Measurements from ENCODE around the gene PHKB.
"Not testable (repeated sequence)": the region's sequence is repeated elsewhere in the genome, so short reads cannot be mapped to it uniquely, and the experiment has no call there.

Gene PHKB

DNA sequence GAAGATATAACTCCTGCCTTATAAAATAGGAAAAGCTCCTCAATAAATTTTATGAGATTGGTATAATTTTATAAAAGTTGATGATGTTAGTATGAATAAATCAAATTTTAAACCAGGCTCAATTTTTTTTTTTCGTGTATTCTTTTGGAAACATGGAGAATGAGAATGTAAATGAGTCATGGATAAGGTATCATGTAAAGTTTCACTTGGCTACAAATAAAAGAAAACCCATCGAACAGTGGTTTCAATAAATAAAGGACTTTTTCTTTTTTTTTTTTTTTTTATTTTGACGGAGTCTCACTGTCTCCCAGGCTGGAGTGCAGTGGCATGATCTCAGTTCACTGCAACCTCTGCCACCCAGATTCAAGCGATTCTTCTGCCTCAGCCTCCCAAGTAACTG, 67.3 kb downstream of the PHKB start:
- Histone ChIP-seq H3K4me3 (replicated peaks; ENCODE audit: insufficient read depth, low read length) (no peak overlapping the region), H3K27me3 (ENCODE audit: insufficient read depth, poor library complexity, severe bottlenecking) (no peaks in the 10 kb centered on the region), H3K27ac (replicated peaks) (no peak overlapping the region)
- no peak for DNase-seq (ENCODE audit: low read depth in 1 of 2, low spot score in 1 of 2)
- TF ChIP-seq, protein P1, sequence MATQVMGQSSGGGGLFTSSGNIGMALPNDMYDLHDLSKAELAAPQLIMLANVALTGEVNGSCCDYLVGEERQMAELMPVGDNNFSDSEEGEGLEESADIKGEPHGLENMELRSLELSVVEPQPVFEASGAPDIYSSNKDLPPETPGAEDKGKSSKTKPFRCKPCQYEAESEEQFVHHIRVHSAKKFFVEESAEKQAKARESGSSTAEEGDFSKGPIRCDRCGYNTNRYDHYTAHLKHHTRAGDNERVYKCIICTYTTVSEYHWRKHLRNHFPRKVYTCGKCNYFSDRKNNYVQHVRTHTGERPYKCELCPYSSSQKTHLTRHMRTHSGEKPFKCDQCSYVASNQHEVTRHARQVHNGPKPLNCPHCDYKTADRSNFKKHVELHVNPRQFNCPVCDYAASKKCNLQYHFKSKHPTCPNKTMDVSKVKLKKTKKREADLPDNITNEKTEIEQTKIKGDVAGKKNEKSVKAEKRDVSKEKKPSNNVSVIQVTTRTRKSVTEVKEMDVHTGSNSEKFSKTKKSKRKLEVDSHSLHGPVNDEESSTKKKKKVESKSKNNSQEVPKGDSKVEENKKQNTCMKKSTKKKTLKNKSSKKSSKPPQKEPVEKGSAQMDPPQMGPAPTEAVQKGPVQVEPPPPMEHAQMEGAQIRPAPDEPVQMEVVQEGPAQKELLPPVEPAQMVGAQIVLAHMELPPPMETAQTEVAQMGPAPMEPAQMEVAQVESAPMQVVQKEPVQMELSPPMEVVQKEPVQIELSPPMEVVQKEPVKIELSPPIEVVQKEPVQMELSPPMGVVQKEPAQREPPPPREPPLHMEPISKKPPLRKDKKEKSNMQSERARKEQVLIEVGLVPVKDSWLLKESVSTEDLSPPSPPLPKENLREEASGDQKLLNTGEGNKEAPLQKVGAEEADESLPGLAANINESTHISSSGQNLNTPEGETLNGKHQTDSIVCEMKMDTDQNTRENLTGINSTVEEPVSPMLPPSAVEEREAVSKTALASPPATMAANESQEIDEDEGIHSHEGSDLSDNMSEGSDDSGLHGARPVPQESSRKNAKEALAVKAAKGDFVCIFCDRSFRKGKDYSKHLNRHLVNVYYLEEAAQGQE (IDR thresholded peaks at IDR 0.05; ENCODE audit: insufficient replicate concordance, low read depth), result no peak
- TF ChIP-seq POLR2AphosphoS5 (IDR thresholded peaks at IDR 0.05; ENCODE audit: low read depth) (no peak), GABPA (IDR thresholded peaks at IDR 0.05; ENCODE audit: low read depth) (no peak), SPI1 (IDR thresholded peaks at IDR 0.05; ENCODE audit: borderline replicate concordance, low read depth) (no peak)
- TF ChIP-seq, protein P2, sequence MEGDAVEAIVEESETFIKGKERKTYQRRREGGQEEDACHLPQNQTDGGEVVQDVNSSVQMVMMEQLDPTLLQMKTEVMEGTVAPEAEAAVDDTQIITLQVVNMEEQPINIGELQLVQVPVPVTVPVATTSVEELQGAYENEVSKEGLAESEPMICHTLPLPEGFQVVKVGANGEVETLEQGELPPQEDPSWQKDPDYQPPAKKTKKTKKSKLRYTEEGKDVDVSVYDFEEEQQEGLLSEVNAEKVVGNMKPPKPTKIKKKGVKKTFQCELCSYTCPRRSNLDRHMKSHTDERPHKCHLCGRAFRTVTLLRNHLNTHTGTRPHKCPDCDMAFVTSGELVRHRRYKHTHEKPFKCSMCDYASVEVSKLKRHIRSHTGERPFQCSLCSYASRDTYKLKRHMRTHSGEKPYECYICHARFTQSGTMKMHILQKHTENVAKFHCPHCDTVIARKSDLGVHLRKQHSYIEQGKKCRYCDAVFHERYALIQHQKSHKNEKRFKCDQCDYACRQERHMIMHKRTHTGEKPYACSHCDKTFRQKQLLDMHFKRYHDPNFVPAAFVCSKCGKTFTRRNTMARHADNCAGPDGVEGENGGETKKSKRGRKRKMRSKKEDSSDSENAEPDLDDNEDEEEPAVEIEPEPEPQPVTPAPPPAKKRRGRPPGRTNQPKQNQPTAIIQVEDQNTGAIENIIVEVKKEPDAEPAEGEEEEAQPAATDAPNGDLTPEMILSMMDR (IDR thresholded peaks at IDR 0.05; ENCODE audit: insufficient read depth, low read length), result no peak

DNA sequence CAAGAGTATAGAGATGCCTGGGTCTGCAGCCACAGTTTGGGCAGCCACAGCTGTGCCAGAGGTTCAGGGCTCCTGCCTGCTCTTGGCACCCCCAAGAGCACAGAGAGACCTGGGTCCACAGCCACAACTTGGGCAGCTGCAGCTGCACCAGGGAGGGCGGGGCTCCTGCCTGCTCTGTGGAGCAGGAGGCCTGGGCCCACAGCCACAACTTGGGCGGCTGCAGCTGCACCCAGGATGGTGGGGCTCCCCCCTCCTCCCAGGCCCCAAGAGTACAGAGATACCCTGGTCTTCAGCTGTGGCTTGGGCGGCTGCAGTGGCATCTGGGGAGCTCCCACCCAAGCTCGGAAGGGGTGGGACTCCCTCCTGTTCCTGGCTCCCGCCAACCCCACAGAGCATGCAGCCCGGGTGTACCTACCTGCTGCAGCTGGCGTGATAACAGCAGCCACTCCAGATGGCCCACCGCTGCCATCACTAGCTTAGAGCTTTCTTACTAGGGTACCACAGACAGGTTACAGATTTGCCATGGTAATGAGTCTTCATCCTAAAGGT, 72.7 kb downstream of the PHKB start:
- no peaks in the 10 kb centered on the region for H3K27me3 ChIP-seq (ENCODE audit: insufficient read depth, poor library complexity, severe bottlenecking)
- TF ChIP-seq, protein P2 (IDR thresholded peaks at IDR 0.05; ENCODE audit: insufficient read depth, low read length), result no peak
- TF ChIP-seq POLR2AphosphoS5 (IDR thresholded peaks at IDR 0.05; ENCODE audit: low read depth) (no peak), SPI1 (IDR thresholded peaks at IDR 0.05; ENCODE audit: borderline replicate concordance, low read depth) (no peak), GABPA (IDR thresholded peaks at IDR 0.05; ENCODE audit: low read depth) (no peak)
- TF ChIP-seq, protein P1 (IDR thresholded peaks at IDR 0.05; ENCODE audit: insufficient replicate concordance, low read depth), result no peak
- DNase-seq (ENCODE audit: low read depth in 1 of 2, low spot score in 1 of 2), result no peak
- no peak overlapping the region for H3K27ac ChIP-seq (replicated peaks)
- H3K4me3 ChIP-seq (replicated peaks; ENCODE audit: insufficient read depth, low read length), result no peak overlapping the region

DNA sequence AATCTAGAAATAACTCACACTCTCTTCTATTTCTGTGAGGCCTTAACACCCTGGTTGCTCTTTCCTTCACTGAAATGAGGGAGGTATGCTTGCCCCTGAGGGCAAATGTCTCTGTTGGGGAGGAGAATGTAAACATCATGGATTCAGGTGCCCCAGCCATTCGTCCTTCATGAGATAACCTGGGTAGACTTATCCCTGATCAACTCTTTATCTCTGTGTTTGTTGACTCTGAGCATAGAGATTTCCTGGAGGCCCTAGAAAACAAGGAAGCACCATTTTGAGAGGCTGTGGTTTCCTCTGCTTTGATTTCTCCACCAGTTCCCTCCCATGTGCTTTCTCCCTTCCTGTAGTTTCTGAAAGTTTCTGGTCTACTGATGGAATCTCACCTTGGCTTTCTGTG, 77.3 kb downstream of the PHKB start:
- TF ChIP-seq SPI1 (IDR thresholded peaks at IDR 0.05; ENCODE audit: borderline replicate concordance, low read depth), result no peak
- no peak for TF ChIP-seq POLR2AphosphoS5 (IDR thresholded peaks at IDR 0.05; ENCODE audit: low read depth)
- TF ChIP-seq, protein P2 (IDR thresholded peaks at IDR 0.05; ENCODE audit: insufficient read depth, low read length), result no peak
- TF ChIP-seq GABPA (IDR thresholded peaks at IDR 0.05; ENCODE audit: low read depth), result no peak
- TF ChIP-seq, protein P1 (IDR thresholded peaks at IDR 0.05; ENCODE audit: insufficient replicate concordance, low read depth), result no peak
- Histone ChIP-seq H3K27me3 (ENCODE audit: insufficient read depth, poor library complexity, severe bottlenecking) (no peaks in the 10 kb centered on the region), H3K27ac (replicated peaks) (no peak overlapping the region), H3K4me3 (replicated peaks; ENCODE audit: insufficient read depth, low read length) (no peak overlapping the region)
- DNase-seq (ENCODE audit: low read depth in 1 of 2, low spot score in 1 of 2), result no peak

DNA sequence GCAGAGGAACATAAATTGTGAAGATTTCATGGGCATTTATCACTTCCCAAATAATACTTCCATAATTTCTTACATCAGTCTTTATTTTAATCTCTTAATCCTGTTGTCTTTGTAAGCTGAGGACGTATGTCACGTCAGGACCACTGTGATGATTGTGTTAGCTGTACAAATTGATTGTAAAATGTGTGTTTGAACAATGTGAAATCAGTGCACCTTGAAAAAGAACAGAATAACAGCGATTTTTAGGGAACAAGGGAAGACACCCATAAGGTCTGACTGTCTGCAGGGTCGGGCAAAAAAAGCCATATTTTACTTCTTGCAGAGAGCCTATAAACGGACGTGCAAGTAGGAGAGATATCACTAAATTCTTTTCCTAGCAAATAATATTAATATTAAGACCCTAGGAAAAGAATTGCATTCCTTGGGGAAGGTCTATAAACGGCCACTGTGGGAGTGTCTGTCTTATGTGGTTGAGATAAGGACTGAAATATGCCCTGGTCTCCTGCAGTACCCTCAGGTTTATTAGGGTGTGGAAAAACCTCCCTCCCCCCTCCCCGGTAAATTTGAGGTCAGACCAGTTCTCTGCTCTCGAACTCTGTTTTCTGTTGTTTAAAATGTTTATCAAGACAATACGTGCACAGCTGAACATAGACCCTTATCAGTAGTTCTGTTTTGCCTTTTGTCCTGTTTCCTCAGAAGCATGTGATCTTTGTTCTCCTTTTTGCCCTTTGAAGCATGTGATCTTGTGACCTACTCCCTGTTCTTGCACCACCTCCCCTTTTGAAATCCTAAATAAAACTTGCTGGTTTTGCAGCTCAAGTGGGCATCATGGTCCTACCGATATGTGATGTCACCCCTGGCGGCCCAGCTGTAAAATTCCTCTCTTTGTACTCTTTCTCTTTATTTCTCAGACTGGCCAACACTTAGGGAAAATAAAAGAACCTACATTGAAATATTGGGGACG, 78.9 kb downstream of the PHKB start:
- H3K4me3 ChIP-seq (replicated peaks; ENCODE audit: insufficient read depth, low read length); H3K27me3 ChIP-seq (ENCODE audit: insufficient read depth, poor library complexity, severe bottlenecking): not testable (repeated sequence)
- H3K27ac ChIP-seq (replicated peaks), result peak overlapping the region; percentile 37; the same call in 1 of the 2 replicates
- DNase-seq (ENCODE audit: low read depth in 1 of 2, low spot score in 1 of 2), result peak in 1 of 2 experiments; percentile 49

DNA sequence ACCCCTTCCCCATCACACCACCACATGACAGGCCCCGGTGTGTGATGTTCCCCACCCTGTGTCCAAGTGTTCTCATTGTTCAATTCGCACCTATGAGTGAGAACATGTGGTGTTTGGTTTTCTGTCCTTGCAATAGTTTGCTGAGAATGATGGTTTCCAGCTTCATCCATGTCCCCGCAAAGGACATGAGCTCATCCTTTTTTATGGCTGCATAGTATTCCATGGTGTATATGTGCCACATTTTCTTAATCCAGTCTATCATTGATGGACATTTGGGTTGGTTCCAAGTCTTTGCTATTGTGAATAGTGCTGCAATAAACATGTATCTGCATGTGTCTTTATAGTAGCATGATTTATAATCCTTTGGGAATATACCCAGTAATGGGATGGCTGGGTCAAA, 80.0 kb downstream of the PHKB start:
- DNase-seq (ENCODE audit: low read depth in 1 of 2, low spot score in 1 of 2); H3K27ac ChIP-seq (replicated peaks); H3K4me3 ChIP-seq (replicated peaks; ENCODE audit: insufficient read depth, low read length); H3K27me3 ChIP-seq (ENCODE audit: insufficient read depth, poor library complexity, severe bottlenecking): not testable (repeated sequence)
